Karpas-422 (cell line): ENCODE measurements around the gene PLCD1. TPM values are rescaled to one million over a fixed set of nuclear protein-coding genes. Genes with fewer than 3 reads are reported as not detected.
"Not testable (repeated sequence)": the region's sequence is repeated elsewhere in the genome, so short reads cannot be mapped to it uniquely, and the experiment has no call there.

Source experiments
- DNase-seq: peaks from one replicate; pipeline ENCODE4 v3.0.0-alpha.2; 2015
- H2AFZ ChIP-seq: fragments of 200-600 bp; sonication (generic); 2 replicates; pipeline ENCODE4 v1.6.1; 2014; ENCODE audit warnings: antibody characterized with exemption, low read length, mixed read lengths
- H3K27ac ChIP-seq: fragments of 200-600 bp; sonication (generic); 2 replicates; pipeline ENCODE4 v1.5.1; 2014; ENCODE audit warnings: mild to moderate bottlenecking, low read length, moderate library complexity
- H3K27me3 ChIP-seq: fragments of 200-600 bp; sonication (generic); 2 replicates; pipeline ENCODE4 v1.6.1; 2014; ENCODE audit warnings: low read length, mixed read lengths
- H3K36me3 ChIP-seq: fragments of 200-600 bp; sonication (generic); 2 replicates; pipeline ENCODE4 v1.6.1; 2014; ENCODE audit warnings: low read length, mixed read lengths; ENCODE audit not compliant: insufficient read depth
- H3K4me1 ChIP-seq: fragments of 200-600 bp; sonication (generic); 2 replicates; pipeline ENCODE4 v1.6.1; 2014; ENCODE audit warnings: mild to moderate bottlenecking, low read length, mixed read lengths
- H3K4me2 ChIP-seq: fragments of 200-600 bp; sonication (generic); 2 replicates; pipeline ENCODE4 v1.6.1; 2014; ENCODE audit warnings: low read length, low read depth, mild to moderate bottlenecking; ENCODE audit not compliant: poor library complexity, severe bottlenecking
- H3K4me3 ChIP-seq: fragments of 200-600 bp; sonication (generic); 2 replicates; pipeline ENCODE4 v1.5.1; 2014; ENCODE audit warnings: mild to moderate bottlenecking, antibody characterized with exemption, low read length, mixed read lengths
- H3K79me2 ChIP-seq: fragments of 200-600 bp; sonication (generic); 2 replicates; pipeline ENCODE4 v1.6.1; 2014; ENCODE audit warnings: mild to moderate bottlenecking, low read length, mixed read lengths
- H3K9ac ChIP-seq: fragments of 200-600 bp; sonication (generic); 2 replicates; pipeline ENCODE4 v1.6.0; 2014; ENCODE audit warnings: low read length
- H3K9me2 ChIP-seq: fragments of 200-600 bp; sonication (generic), shearing (Covaris generic); replicated peaks from 2 replicates; pipeline ENCODE4 v1.6.0; 2014; ENCODE audit warnings: mild to moderate bottlenecking, low read length, moderate library complexity; ENCODE audit not compliant: insufficient read depth
- H3K9me3 ChIP-seq: fragments of 300-700, 200-600 bp; sonication (generic); 2 replicates; pipeline ENCODE4 v1.6.1; 2014; ENCODE audit warnings: low read length, mixed read lengths
- H4K20me1 ChIP-seq: fragments of 200-600 bp; sonication (generic); 2 replicates; pipeline ENCODE4 v1.6.1; 2014; ENCODE audit warnings: mild to moderate bottlenecking, antibody characterized with exemption, low read length, low read depth; ENCODE audit not compliant: insufficient read depth
- total RNA-seq: library from RNA; depleted of rRNA; stranded (reverse); fragments of >200 nt; shearing (Covaris generic); gene quantifications from 2 replicates; pipeline ENCODE4 v1.2.3, GENCODE V29; 2014; ENCODE audit warnings: low replicate concordance

PLCD1 gene
- total RNA-seq, 1 experiment from 2014 or later: 0.89 TPM

DNA sequence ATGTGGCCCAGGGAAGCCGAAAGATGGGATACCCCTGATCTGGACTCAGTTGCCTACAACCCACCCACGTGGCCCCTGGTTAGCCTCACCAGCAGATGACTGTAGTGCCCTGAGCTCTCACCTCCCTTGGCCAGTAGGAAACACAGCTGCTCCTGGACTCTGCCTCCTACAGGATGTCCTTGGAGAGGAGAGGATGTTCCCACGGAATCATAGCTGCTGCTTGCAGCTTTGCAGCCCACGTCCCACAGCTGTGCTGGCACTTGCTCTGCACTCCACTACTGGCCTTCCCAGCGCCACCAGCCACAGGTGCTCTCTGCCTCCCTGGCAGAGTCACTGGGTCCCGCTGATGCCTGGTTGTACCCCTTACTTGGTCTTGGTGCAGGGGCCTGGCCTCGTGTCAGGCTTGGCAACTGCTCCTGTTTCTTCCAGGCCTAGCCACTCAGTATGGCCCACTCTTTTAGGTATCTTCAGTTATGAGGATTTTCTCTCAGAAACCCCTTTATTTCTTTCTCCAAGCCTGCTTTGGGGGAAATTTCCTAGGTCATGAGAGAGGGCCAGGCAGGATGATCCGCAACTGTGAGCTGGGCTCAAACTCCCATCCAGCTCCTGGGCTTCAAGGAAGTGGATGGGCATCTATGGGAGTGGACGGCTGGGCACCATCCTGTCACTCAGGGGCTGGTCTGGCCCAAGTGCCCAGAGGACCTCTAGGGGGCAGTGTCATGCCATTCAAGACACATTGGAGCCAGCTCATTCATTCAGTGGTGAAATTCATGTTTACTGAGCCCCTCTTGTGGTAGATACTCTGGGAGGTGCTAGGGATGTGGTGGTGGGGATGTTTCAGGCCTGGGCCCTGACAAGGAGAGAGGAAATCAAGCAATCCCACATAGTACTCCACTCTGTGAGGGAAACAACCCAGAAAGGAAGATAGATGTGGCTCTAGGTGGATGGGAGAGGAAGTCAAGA lies 55.0 kb downstream of the PLCD1 start:
- Histone ChIP-seq H2AFZ (no peak overlapping the region), H3K4me1 (no peaks in the 10 kb centered on the region), H3K9ac (no peak overlapping the region), H3K27me3 (no peaks in the 10 kb centered on the region), H3K9me3 (no peaks in the 10 kb centered on the region), H3K36me3 (no peaks in the 10 kb centered on the region), H3K9me2 (no peaks in the 10 kb centered on the region), H3K27ac (no peak overlapping the region), H4K20me1 (no peaks in the 10 kb centered on the region), H3K79me2 (no peaks in the 10 kb centered on the region), H3K4me3 (no peak overlapping the region), H3K4me2 (no peak overlapping the region)
- peak; percentile 86 for DNase-seq

DNA sequence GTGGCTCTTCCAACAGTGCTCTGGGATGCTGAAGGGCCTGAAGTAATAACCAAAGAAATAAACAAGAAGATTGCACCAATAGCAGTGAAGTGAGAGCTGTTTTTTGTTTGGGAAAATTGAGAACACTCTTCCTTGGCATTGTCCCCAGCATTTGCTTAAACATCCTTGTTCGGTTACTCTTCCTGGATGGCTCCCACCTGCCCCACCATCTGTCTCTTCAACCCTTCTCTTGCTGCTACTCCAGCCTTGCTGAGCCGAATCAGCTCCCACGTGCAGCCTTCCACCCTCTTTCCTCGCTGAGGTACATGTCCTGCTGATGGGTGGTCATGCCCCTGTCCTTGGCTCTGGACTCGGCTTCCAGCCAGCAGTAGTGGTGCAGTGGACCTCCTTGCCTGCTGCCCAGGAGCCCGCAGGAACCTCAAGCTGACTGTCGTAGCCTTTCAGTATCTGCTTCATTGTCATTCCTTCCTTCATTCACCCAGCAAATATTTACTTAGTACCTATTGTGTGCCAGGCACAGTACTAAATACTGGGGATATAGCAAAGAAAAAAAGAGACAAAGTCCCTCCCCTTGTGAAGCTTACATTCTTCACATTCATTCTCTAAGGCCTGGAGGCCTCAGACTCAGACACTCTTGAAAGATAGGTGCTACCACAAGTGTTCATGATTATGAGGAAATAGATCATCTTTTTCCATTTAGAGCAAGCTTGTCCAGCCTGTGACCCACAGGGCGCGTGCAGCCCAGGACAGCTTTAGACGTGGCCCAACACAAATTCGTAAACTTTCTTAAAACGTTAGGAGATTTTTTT lies 56.0 kb downstream of the PLCD1 start:
- DNase-seq: no peak
- H3K4me2 ChIP-seq: no peak overlapping the region
- no peak overlapping the region for H2AFZ ChIP-seq
- no peaks in the 10 kb centered on the region for H3K9me2 ChIP-seq
- H3K79me2 ChIP-seq: no peaks in the 10 kb centered on the region
- no peaks in the 10 kb centered on the region for H3K27me3 ChIP-seq
- no peak overlapping the region for H3K4me3 ChIP-seq
- H3K27ac ChIP-seq: no peak overlapping the region
- no peaks in the 10 kb centered on the region for H3K9me3 ChIP-seq
- H4K20me1 ChIP-seq: no peaks in the 10 kb centered on the region
- no peak overlapping the region for H3K9ac ChIP-seq
- no peaks in the 10 kb centered on the region for H3K36me3 ChIP-seq
- H3K4me1 ChIP-seq: no peaks in the 10 kb centered on the region

DNA sequence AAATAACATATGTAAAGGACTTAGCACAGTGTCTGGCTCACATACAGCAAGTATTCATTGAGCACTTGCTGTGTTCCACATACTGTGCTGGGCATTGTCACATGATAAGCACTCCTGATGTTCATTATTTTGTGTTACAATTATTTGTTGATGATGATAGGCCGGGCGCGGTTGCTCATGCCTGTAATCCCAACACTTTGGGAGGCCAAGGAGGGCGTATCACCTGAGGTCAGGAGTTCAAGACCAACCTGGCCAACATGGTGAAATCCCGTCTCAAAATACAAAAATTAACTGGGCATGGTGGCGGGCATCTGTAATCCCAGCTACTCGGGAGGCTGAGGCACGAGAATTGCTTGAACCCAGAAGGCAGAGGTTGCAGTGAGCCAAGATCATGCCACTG lies 57.4 kb downstream of the PLCD1 start:
- H3K4me2 ChIP-seq, H3K9me2 ChIP-seq, H3K79me2 ChIP-seq, H3K4me3 ChIP-seq, DNase-seq, H4K20me1 ChIP-seq, H2AFZ ChIP-seq, H3K9ac ChIP-seq, H3K4me1 ChIP-seq, H3K27me3 ChIP-seq, H3K9me3 ChIP-seq, H3K27ac ChIP-seq, H3K36me3 ChIP-seq: not testable (repeated sequence)

DNA sequence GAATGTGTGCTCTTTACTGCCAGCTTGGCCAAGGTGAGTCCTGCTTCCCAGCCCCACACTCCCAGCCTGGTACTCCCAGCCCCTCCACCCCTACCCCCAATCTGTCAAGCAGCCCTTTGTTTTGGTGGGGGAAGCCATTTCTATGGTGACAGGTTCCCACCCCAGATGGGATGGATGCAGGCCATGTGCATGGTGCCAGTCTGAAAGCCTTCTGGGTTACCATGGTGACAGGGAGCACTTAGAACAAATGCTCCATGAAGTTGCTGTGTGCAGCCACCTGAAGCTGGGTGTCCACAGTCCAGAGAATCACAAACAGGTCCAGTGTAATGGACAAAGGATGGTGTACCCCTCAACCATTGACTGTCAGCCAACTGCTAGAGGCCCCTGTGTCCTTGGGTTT lies 58.0 kb downstream of the PLCD1 start:
- H3K79me2 ChIP-seq: no peaks in the 10 kb centered on the region
- H3K4me3 ChIP-seq: no peak overlapping the region
- no peaks in the 10 kb centered on the region for H3K4me1 ChIP-seq
- H3K27ac ChIP-seq: no peak overlapping the region
- no peaks in the 10 kb centered on the region for H4K20me1 ChIP-seq
- H3K9ac ChIP-seq: no peak overlapping the region
- no peaks in the 10 kb centered on the region for H3K36me3 ChIP-seq
- no peaks in the 10 kb centered on the region for H3K27me3 ChIP-seq
- DNase-seq: no peak
- H3K4me2 ChIP-seq: no peak overlapping the region
- H3K9me3 ChIP-seq: no peaks in the 10 kb centered on the region
- H2AFZ ChIP-seq: no peak overlapping the region
- H3K9me2 ChIP-seq: no peaks in the 10 kb centered on the region

DNA sequence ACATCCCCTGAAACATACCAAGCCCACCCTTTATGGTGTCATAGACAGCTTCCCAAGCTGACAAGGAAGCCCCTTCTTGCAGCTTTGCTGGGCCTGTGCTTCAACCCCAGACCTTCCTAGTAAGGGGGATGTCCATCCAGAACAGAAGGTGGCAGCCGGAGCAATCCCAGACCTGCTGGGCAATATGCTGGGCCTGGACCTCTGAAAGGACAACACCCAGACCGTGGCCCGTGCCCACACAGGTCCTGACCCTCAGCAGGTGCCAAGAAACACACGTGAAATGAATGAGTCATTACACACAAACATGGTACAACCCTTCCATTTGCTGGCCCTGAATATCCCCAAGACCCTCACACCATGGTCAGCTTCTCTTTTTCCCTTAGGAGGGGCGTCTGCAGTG lies 58.6 kb downstream of the PLCD1 start:
- no peak for DNase-seq
- Histone ChIP-seq H3K9me2 (no peaks in the 10 kb centered on the region), H2AFZ (no peak overlapping the region), H3K9ac (no peak overlapping the region), H3K79me2 (no peaks in the 10 kb centered on the region), H3K9me3 (no peaks in the 10 kb centered on the region), H4K20me1 (no peaks in the 10 kb centered on the region), H3K27me3 (no peaks in the 10 kb centered on the region), H3K4me1 (no peaks in the 10 kb centered on the region), H3K36me3 (no peaks in the 10 kb centered on the region), H3K27ac (no peak overlapping the region), H3K4me3 (no peak overlapping the region), H3K4me2 (no peak overlapping the region)

DNA sequence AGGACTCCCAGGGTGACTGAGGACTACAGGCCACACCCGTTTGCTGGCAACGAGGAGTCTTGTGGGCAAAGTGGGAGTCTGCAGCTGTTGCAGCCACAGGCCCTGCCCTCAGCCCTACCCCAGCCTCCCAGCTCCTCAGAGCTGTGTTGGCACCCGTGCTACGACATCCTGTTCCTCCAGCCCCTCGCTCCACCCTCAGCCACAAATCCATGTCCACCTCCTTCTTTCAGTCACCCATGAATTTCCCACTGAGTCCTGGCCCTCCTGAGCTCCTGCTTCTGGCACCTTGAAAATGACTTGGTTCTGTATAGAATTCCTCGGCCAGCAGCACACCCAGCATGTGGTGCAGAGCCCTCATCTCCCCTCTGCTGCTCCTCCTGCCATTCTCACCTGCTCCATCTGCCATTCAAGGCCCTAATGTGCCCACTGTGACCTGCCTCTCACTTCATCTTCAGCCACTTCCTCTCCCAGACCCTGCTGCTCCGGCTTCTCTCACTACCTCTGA lies 59.8 kb downstream of the PLCD1 start:
- no peak for DNase-seq
- H3K4me2 ChIP-seq: no peak overlapping the region
- H3K36me3 ChIP-seq: no peaks in the 10 kb centered on the region
- H3K4me1 ChIP-seq: no peaks in the 10 kb centered on the region
- H3K9me3 ChIP-seq: no peaks in the 10 kb centered on the region
- no peak overlapping the region for H3K9ac ChIP-seq
- H3K27ac ChIP-seq: no peak overlapping the region
- H3K4me3 ChIP-seq: no peak overlapping the region
- no peak overlapping the region for H2AFZ ChIP-seq
- no peaks in the 10 kb centered on the region for H3K79me2 ChIP-seq
- no peaks in the 10 kb centered on the region for H3K27me3 ChIP-seq
- no peaks in the 10 kb centered on the region for H4K20me1 ChIP-seq
- H3K9me2 ChIP-seq: no peaks in the 10 kb centered on the region

DNA sequence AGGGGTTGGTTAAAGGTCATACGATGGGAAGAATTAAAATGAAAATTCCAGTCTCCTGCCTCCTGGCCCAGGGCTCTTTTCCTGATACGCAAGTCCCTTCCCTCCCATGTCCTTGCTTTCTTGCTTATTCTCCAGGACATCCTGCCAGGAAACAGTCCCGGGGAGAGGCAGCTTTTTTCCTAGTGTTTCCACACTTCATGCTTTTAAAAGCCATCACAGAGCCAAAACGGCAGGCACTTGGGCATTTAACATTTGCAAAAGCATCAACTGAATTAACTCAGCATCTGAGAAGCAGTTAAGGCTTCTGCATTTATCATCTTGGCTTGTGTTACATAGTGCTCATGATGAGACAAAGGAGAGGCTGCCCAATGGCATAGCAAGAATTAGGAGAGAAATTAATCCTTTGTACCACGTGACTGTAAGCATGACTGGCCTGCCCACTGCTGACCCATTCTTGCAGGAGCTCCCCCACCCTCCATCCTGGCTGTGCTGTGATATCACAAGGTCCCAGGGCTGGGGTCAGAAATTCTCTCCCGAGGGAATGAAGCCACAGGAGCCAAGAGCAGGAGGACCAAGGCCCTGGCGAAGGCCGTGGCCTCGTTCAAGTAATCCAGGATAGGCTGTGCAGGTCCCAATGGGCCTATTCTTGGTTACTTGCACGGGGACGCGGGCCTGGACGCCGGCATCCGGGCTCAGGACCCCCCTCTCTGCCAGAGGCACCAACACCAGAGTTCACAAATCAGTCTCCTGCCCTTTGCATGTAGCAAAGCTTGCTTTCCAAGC lies 60.4 kb downstream of the PLCD1 start:
- H3K9me3 ChIP-seq: no peaks in the 10 kb centered on the region
- no peak overlapping the region for H2AFZ ChIP-seq
- no peaks in the 10 kb centered on the region for H3K79me2 ChIP-seq
- H3K9me2 ChIP-seq: no peaks in the 10 kb centered on the region
- no peaks in the 10 kb centered on the region for H3K36me3 ChIP-seq
- no peaks in the 10 kb centered on the region for H3K4me1 ChIP-seq
- no peak overlapping the region for H3K27ac ChIP-seq
- DNase-seq: no peak
- H3K9ac ChIP-seq: no peak overlapping the region
- H3K4me3 ChIP-seq: no peak overlapping the region
- H3K4me2 ChIP-seq: no peak overlapping the region
- H3K27me3 ChIP-seq: no peaks in the 10 kb centered on the region
- no peaks in the 10 kb centered on the region for H4K20me1 ChIP-seq
